Measurements from ENCODE around the gene RNF220. TPM values are rescaled to one million over a fixed set of nuclear protein-coding genes. Genes with fewer than 3 reads are reported as not detected.

The RNF220 gene
- total and polyA plus RNA-seq, 2 of the 13 experiments (the other 11 are each of a cell fraction or from before 2014, with no cell fraction given): 48.2 to 72.1 TPM

GRCh38 chr1:44405031-44405797, at the start of gene RNF220 (continued):
- peak in 1 of 2 experiments; percentile 54; a peak in 1 of 4 replicates for TF ChIP-seq REST (IDR thresholded peaks at IDR 0.05; ENCODE audit: borderline replicate concordance in 1 of 2, low read depth in 1 of 2, low read length in 2 of 2)
- no peak for TF ChIP-seq ZNF12 (CRISPR knock-in tag; IDR thresholded peaks at IDR 0.05)
- TF ChIP-seq MXI1 (IDR thresholded peaks at IDR 0.05; ENCODE audit: borderline replicate concordance, low read depth, low read length): no peak
- TF ChIP-seq KDM3A (CRISPR knock-in tag; IDR thresholded peaks at IDR 0.05; ENCODE audit: low read depth): no peak
- TF ChIP-seq SIN3B (IDR thresholded peaks at IDR 0.05; ENCODE audit: low read length): no peak
- peak; percentile 62; the same call in 1 of the 2 replicates for TF ChIP-seq EEA1 (CRISPR knock-in tag; IDR thresholded peaks at IDR 0.05; ENCODE audit: borderline replicate concordance)
- TF ChIP-seq KMT2B (CRISPR knock-in tag; IDR thresholded peaks at IDR 0.05): peak; percentile 70
- no peak for TF ChIP-seq ZNF570 (CRISPR knock-in tag; IDR thresholded peaks at IDR 0.05; ENCODE audit: borderline replicate concordance)
- peak; percentile 54; the same call in 1 of the 2 replicates for TF ChIP-seq ELF4 (CRISPR knock-in tag; IDR thresholded peaks at IDR 0.05; ENCODE audit: borderline replicate concordance)
- no peak for TF ChIP-seq IRF1 (CRISPR knock-in tag; IDR thresholded peaks at IDR 0.05; ENCODE audit: low read depth)
- TF ChIP-seq ZNF337 (CRISPR knock-in tag; IDR thresholded peaks at IDR 0.05; ENCODE audit: borderline replicate concordance, low read depth): no peak
- TF ChIP-seq BHLHE40 (IDR thresholded peaks at IDR 0.05; ENCODE audit: low read length): no peak
- peak; percentile 41; the same call in 1 of the 2 replicates for TF ChIP-seq ZNF709 (CRISPR knock-in tag; IDR thresholded peaks at IDR 0.05)
- no peak for TF ChIP-seq ATF3 (CRISPR knock-in tag; IDR thresholded peaks at IDR 0.05)
- TF ChIP-seq TBX3 (IDR thresholded peaks at IDR 0.05; ENCODE audit: borderline replicate concordance): peak; percentile 52; the same call in 1 of the 2 replicates
- no peak for TF ChIP-seq ZNF138 (CRISPR knock-in tag; IDR thresholded peaks at IDR 0.05; ENCODE audit: low read depth)
- no peak for TF ChIP-seq HHEX (CRISPR knock-in tag; IDR thresholded peaks at IDR 0.05)
- TF ChIP-seq MAX (IDR thresholded peaks at IDR 0.05): peak; percentile 76; the same call in 1 of the 2 replicates
- TF ChIP-seq ZNF616 (CRISPR knock-in tag; IDR thresholded peaks at IDR 0.05; ENCODE audit: low read depth): no peak
- TF ChIP-seq E2F5 (CRISPR knock-in tag; conservative IDR thresholded peaks at IDR 0.05): no peak
- TF ChIP-seq POGK (CRISPR knock-in tag; conservative IDR thresholded peaks at IDR 0.05): peak; percentile 69; the same call in 1 of the 2 replicates
- TF ChIP-seq PITX1 (CRISPR knock-in tag; IDR thresholded peaks at IDR 0.05): no peak
